Upper lobe of left lung (tissue), 6 donors: ENCODE results near the gene TSPO. TPM values are rescaled to one million over a fixed set of nuclear protein-coding genes. Genes with fewer than 3 reads are reported as not detected.

ENCODE experiments used
- ATAC-seq, 2 donors: fragments of 200-7000 bp; cut with Tn5 transposase; one replicate each; pipeline ENCODE4 v1.9.1; 2022; ENCODE audit warnings: mild to moderate bottlenecking in 2 of 2, moderate library complexity in 2 of 2; ENCODE audit not compliant: low FRiP score in 2 of 2
- DNase-seq, 2 donors: peaks; one replicate each; pipeline ENCODE4 v3.0.0-alpha.2; 2019 to 2020
- H3K27ac ChIP-seq, 4 donors: fragments of 200-600 bp; sonication (generic); one replicate each; pipeline ENCODE4 v1.5.1; 2016 to 2019
- H3K27me3 ChIP-seq, 4 donors: fragments of 200-600 bp; sonication (generic); one replicate each; pipeline ENCODE4 v1.5.1; 2017 to 2019
- H3K36me3 ChIP-seq, 4 donors: fragments of 200-600 bp; sonication (generic); one replicate each; pipeline ENCODE4 v1.5.1; 2016 to 2019
- H3K4me1 ChIP-seq, 4 donors: fragments of 200-600 bp; sonication (generic); one replicate each; pipeline ENCODE4 v1.5.1; 2018 to 2019
- H3K4me3 ChIP-seq, 4 donors: fragments of 200-600 bp; sonication (generic); one replicate each; pipeline ENCODE4 v1.5.1; 2017 to 2019; ENCODE audit warnings: mild to moderate bottlenecking in 2 of 4, moderate library complexity in 1 of 4
- H3K9me3 ChIP-seq, 4 donors: fragments of 200-600 bp; sonication (generic); one replicate each; pipeline ENCODE4 v1.5.1; 2018 to 2019
- CTCF ChIP-seq, 6 experiments: fragments of 450-650 bp in 4 of 6; fragments of 200-600 bp in 2 of 6; sonication (generic) in 2 of 6; IDR thresholded peaks; one replicate each; pipeline ENCODE4 v1.5.1; 2016 to 2019; ENCODE audit warnings: antibody characterized with exemption in 6 of 6
- EP300 ChIP-seq, 4 donors: sonication (generic); formaldehyde crosslinking; IDR thresholded peaks; one replicate each; pipeline ENCODE4 v1.5.1; 2017; ENCODE audit warnings: antibody characterized with exemption in 4 of 4, control low read depth in 2 of 4
- POLR2A ChIP-seq, 4 donors: fragments of 450-650 bp; IDR thresholded peaks; one replicate each; pipeline ENCODE4 v1.5.1; 2016 to 2017; ENCODE audit warnings: antibody characterized with exemption in 4 of 4, mild to moderate bottlenecking in 2 of 4
- POLR2AphosphoS5 ChIP-seq, 2 donors: sonication (generic); formaldehyde crosslinking; IDR thresholded peaks; one replicate each; pipeline ENCODE4 v1.5.1; 2017; ENCODE audit warnings: antibody characterized with exemption in 2 of 2
- WGBS, 2 donors: methylation state at CpG; one replicate each; pipeline ENCODE4 v1.1.5; 2017 to 2018; 5-methylcytosine and 5-hydroxymethylcytosine counted together
- total RNA-seq, 6 donors: library from RNA; depleted of rRNA in 4 of 6; stranded (reverse); fragments of >200 nt in 4 of 6; gene quantifications; one replicate each; pipeline versions ENCODE4 v1.1.0 to v1.2.1, GENCODE V29; 2016 to 2021
- donor health status: DM: no; HTN: no; CAD: no; lungs with moderate emphysema.
- donor health status: DM: no; HTN: yes; CAD: no; lungs with severe emphysema.

The TSPO gene
- total RNA-seq, 6 donors from 2014 or later = 127 to 426 (median 315) TPM

GRCh38 chr22:43110444-43110926 lies 40.9 kb upstream of the TSPO start, which contains the start of gene BIK:
Gene BIK (plus strand): TSS chr22:43110750. CDS start chr22:43124023, 13,273 bp downstream.
- no peaks in the 10 kb centered on the region for H3K36me3 ChIP-seq
- TF ChIP-seq POLR2A (IDR thresholded peaks at IDR 0.05) (peak in 1 of 4 donors; percentile 50), EP300 (IDR thresholded peaks at IDR 0.05) (no peak), POLR2AphosphoS5 (IDR thresholded peaks at IDR 0.05) (no peak), CTCF (IDR thresholded peaks at IDR 0.05) (peak in 1 of 6 experiments; percentile 10)
- DNase-seq = peak; percentile 63 to 91
- peak within 1 kb of the TSS in 2 of 4 donors; percentile 30 to 79 for H3K27ac ChIP-seq
- no peaks in the 10 kb centered on the region for H3K9me3 ChIP-seq
- 0 to 1% methylated on average over 14 to 33 of the region's 49 CpGs for WGBS, 2 donors
- peak; percentile 24 to 72 for ATAC-seq
- peak within 1 kb of the TSS; percentile 27 to 79 (median 66) for H3K4me3 ChIP-seq
- peaks cover 14 to 31% (median 24%) of the 10 kb centered on the region in 4 donors for H3K4me1 ChIP-seq
- H3K27me3 ChIP-seq = no peaks in the 10 kb centered on the region

- peak overlapping the region in 2 of 4 donors; percentile 30 to 79 for H3K27ac ChIP-seq
- H3K36me3 ChIP-seq = no peaks in the 10 kb centered on the region
- H3K27me3 ChIP-seq = no peaks in the 10 kb centered on the region
- peaks cover 14 to 31% (median 24%) of the 10 kb centered on the region in 4 donors for H3K4me1 ChIP-seq
- TF ChIP-seq EP300 (IDR thresholded peaks at IDR 0.05) = no peak
- peak in 1 of 6 experiments; percentile 3 for TF ChIP-seq CTCF (IDR thresholded peaks at IDR 0.05)
- TF ChIP-seq POLR2A (IDR thresholded peaks at IDR 0.05) = peak in 1 of 4 donors; percentile 22
- TF ChIP-seq POLR2AphosphoS5 (IDR thresholded peaks at IDR 0.05) = no peak
- no peaks in the 10 kb centered on the region for H3K9me3 ChIP-seq
- 6 to 14% methylated on average over 18 to 32 of the region's 86 CpGs for WGBS, 2 donors
- ATAC-seq = peak; percentile 50 to 81
- DNase-seq = peak; percentile 64 to 91
- H3K4me3 ChIP-seq = peak overlapping the region; percentile 27 to 79 (median 66)
Observed at GRCh38 chr22:43110927-43111623, 40.3 kb upstream of the TSPO start.

GRCh38 chr22:43113526-43114251 lies 37.7 kb upstream of the TSPO start:
- Histone ChIP-seq H3K27ac (no peak overlapping the region), H3K9me3 (no peaks in the 10 kb centered on the region), H3K36me3 (no peaks in the 10 kb centered on the region), H3K4me1 (peaks cover 14 to 37% (median 26%) of the 10 kb centered on the region in 4 donors), H3K4me3 (no peak overlapping the region), H3K27me3 (no peaks in the 10 kb centered on the region)
- ATAC-seq = no peak
- no peak for TF ChIP-seq POLR2A (IDR thresholded peaks at IDR 0.05)
- TF ChIP-seq CTCF (IDR thresholded peaks at IDR 0.05) = no peak
- TF ChIP-seq POLR2AphosphoS5 (IDR thresholded peaks at IDR 0.05) = no peak
- TF ChIP-seq EP300 (IDR thresholded peaks at IDR 0.05) = no peak
- 46 to 54% methylated on average over 13 of the region's 13 CpGs for WGBS, 2 donors
- no peak for DNase-seq

GRCh38 chr22:43114958-43115357 lies 36.4 kb upstream of the TSPO start:
- H3K27ac ChIP-seq = no peak overlapping the region
- DNase-seq = peak in 1 of 2 donors; percentile 45
- no peaks in the 10 kb centered on the region for H3K36me3 ChIP-seq
- peaks cover 14 to 34% (median 26%) of the 10 kb centered on the region in 4 donors for H3K4me1 ChIP-seq
- no peak for ATAC-seq
- no peak overlapping the region for H3K4me3 ChIP-seq
- no peaks in the 10 kb centered on the region for H3K27me3 ChIP-seq
- WGBS, 2 donors = 47 to 65% methylated on average over 5 of the region's 5 CpGs
- no peak for TF ChIP-seq POLR2A (IDR thresholded peaks at IDR 0.05)
- TF ChIP-seq CTCF (IDR thresholded peaks at IDR 0.05) = no peak
- TF ChIP-seq POLR2AphosphoS5 (IDR thresholded peaks at IDR 0.05) = no peak
- no peak for TF ChIP-seq EP300 (IDR thresholded peaks at IDR 0.05)
- H3K9me3 ChIP-seq = no peaks in the 10 kb centered on the region
